GM19025 (cell line): ENCODE data around the gene TMC1.
"Not testable (repeated sequence)": the region's sequence is repeated elsewhere in the genome, so short reads cannot be mapped to it uniquely, and the experiment has no call there.

Experiments used
- ATAC-seq: cut with Tn5 transposase; IDR thresholded peaks from one replicate; pipeline ENCODE4 v1.9.1; 2021; ENCODE audit warnings: mild to moderate bottlenecking, low read depth, moderate library complexity; ENCODE audit not compliant: unreplicated experiment

Gene TMC1

GRCh38 chr9:72855321-72855720, 333.9 kb downstream of the TMC1 start:
- no peak for ATAC-seq

GRCh38 chr9:72855890-72856523, 334.6 kb downstream of the TMC1 start:
- no peak for ATAC-seq

GRCh38 chr9:72856972-72857623, 335.7 kb downstream of the TMC1 start:
- ATAC-seq, result no peak

- no peak for ATAC-seq
These were observed 336.2 kb downstream of the TMC1 start for GRCh38 chr9:72857624-72857996.

- ATAC-seq, result no peak
These were observed 336.9 kb downstream of the TMC1 start for GRCh38 chr9:72858089-72858912.

- not testable (repeated sequence) for ATAC-seq
These were observed 341.4 kb downstream of the TMC1 start for GRCh38 chr9:72862788-72863187.

GRCh38 chr9:72863456-72864094, 342.2 kb downstream of the TMC1 start:
- ATAC-seq, result no peak

GRCh38 chr9:72864327-72864726, 342.9 kb downstream of the TMC1 start:
- no peak for ATAC-seq

- ATAC-seq, result no peak
These were observed 350.3 kb downstream of the TMC1 start for GRCh38 chr9:72871685-72872084.

GRCh38 chr9:72872718-72873117, 351.3 kb downstream of the TMC1 start:
- no peak for ATAC-seq

- ATAC-seq, result no peak
These were observed 352.0 kb downstream of the TMC1 start for GRCh38 chr9:72873456-72873855.

- no peak for ATAC-seq
These were observed 352.9 kb downstream of the TMC1 start for GRCh38 chr9:72874344-72874743.

- no peak for ATAC-seq
These were observed 353.8 kb downstream of the TMC1 start for GRCh38 chr9:72875221-72875620.

- ATAC-seq, result no peak
These were observed 359.4 kb downstream of the TMC1 start for GRCh38 chr9:72880821-72881220.

GRCh38 chr9:72882117-72882775, 360.8 kb downstream of the TMC1 start:
- ATAC-seq, result no peak

- ATAC-seq, result no peak
These were observed 362.5 kb downstream of the TMC1 start for GRCh38 chr9:72883875-72884274.

GRCh38 chr9:72884508-72884907, 363.1 kb downstream of the TMC1 start:
- no peak for ATAC-seq
